Renal cortex interstitium (tissue), 11 donors: ENCODE measurements around the gene BTG2. TPM values are rescaled to one million over a fixed set of nuclear protein-coding genes. Genes with fewer than 3 reads are reported as not detected.

Source experiments
- DNase-seq, 11 donors: peaks; one replicate each; pipeline ENCODE4 v3.0.0-alpha.2; 2013; ENCODE audit warnings: low read depth in 9 of 11, low spot score in 4 of 11; ENCODE audit errors: extremely low read depth in 1 of 11
- polyA plus RNA-seq, 3 donors: library from polyadenylated mRNA; unstranded; fragments of 120-200 nt; gene quantifications; one replicate each; pipeline ENCODE4 v1.2.1, GENCODE V29; 2013; ENCODE audit not compliant: insufficient read length in 3 of 3

BTG2 gene
- polyA plus RNA-seq, 3 donors = 88.7 to 152 (median 116) TPM

DNA sequence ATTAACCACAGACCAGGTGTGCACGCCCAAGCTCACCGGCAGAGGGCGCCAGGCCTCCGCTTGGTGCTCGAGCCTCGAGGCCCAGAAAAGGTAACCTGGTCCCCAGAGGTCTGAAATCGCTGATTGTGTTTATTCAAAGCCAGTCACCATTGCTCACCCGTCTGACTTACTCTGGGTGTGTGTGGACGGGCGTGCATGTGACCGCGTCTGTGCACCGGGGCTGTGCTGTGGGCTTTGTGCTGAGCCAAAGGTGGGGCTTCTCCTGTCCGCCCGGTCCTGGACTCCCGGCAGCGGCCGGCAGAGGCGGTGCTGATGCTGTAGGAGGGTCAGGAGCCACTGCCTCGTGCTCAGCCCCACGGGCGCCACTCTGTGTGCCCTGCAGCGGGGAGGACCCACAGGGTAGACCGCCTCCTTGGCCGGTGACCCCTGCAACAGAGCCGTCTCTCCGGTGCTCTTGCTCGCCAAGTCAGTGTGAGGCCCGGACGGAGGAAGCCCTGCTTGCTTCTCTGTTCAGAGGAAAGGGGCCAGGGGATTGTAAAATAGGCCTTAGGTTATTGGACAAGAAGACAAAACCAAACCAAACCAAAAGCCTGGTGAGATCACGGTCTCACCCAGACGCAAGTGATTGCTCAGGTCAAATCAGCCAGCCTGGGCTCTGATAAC, 32.0 kb upstream of the BTG2 start:
- DNase-seq = peak in 7 of 11 donors; percentile 77 to 89 (median 83)

DNA sequence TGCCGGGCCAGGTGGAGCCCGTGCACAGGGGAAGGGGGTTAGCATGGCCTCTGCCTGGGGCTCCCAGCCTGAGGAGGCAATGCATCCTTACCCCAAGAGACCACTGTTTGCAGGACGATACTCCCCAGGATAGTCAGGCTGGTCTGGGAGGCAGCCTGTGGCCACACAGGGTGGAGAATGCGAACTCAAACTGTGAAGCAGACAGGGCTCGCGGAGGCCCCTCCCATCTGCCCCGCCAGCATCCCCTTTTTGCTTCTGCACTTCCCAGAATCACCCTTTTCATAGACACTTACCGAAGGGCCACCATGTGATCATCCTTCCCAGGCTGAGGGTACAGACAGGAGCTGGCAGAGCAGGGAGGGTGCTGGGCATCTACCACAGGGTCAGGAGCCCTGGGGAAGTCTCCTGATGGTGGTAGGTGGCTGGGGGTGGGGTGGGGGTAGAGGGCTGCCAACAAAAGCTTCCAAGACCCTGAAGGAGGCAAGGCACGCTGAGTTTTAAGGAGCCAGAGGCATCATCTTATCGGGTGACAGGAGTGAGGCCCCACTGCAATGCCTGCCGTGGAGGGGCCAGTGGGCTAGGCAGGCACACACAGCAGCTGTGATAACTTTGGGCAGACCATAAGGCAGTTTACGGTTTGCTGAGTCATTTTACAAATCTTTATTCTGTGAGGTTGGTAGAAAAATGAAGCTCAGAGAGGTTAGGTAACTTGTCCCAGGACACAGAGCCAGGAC, 31.3 kb upstream of the BTG2 start:
- no peak for DNase-seq

DNA sequence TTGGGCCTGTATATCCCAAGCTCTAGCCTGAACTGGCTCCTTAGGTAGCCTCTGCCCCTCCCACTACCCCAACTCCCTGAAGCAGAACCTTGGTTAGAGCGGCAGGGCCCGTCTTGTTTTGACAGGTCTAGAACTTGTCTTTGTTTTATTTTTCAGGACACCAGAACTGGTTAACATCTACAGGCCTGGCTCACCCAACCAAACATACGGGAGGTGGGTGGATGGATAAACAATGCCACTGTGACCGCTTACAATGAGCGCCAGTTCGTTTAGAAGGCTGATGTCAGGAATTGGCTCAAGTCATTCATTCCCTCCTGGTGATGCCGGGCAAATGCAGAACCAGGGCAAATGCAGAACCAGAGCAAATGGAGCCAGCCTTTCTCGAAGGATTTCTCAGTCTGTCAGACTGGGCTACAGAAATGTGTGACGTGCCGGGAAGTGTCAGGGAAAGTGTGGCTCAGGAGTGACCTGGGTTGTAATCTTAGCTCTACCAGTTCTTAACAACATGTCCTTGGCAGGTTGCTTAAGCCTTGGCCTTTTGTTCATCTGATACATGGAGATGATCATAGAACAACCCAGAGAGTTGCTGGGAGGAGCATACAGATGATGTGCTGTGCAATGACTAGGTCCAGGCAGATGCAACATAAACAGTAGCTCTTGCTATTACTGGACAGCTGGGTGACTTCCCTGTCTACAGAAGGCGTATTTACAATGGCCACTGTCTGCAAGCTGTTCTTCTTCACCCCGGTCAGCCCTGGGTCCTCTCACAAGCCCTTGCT, 30.5 kb upstream of the BTG2 start:
- DNase-seq = no peak

DNA sequence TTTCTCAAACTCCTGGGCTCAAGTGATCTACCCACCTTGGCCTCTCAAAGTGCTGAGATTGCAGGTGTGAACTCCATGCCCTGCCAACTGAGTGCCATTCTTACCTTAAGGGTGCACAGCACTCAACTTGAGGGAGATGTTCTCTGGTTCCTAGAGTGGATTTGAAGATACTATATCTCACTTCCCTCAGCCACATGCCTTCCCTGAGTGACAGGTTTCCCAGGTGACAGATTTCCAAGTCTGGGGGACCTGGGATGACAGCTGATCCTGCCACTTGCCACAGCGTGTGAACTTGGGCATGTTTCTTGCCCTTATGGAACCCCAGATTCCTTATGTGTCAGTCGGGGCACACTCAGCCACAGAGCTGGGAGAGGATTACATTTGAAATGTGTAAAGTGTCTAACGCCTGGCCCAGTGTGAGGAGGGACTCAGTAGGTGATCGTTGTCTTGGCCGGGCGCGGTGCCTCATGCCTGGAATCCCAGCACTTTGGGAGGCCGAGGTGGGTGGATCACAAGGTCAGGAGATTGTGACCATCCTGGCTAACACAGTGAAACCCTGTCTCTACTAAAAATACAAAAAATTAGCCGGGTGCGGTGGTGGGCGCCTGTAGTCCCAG, 29.6 kb upstream of the BTG2 start:
- no peak for DNase-seq

DNA sequence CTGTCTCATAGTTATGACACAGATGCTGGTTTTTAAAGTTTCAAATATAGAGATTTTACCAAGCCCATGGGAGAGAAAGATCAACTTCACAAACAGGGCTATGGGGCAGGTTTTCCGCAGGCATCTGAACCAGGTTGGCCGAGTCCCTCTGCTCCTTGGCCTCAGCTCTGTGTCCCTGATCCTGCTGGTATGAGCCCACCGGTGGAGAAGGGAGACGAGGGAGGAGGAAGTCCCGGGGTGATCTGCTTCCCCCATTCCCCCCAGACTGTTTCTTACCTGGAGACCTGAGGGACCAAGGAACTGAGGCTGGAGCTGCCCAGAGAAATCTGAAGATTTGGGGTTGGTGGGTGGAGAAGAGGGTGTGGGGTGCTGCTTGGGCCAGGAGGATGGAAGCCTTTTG, 28.9 kb upstream of the BTG2 start:
- no peak for DNase-seq

DNA sequence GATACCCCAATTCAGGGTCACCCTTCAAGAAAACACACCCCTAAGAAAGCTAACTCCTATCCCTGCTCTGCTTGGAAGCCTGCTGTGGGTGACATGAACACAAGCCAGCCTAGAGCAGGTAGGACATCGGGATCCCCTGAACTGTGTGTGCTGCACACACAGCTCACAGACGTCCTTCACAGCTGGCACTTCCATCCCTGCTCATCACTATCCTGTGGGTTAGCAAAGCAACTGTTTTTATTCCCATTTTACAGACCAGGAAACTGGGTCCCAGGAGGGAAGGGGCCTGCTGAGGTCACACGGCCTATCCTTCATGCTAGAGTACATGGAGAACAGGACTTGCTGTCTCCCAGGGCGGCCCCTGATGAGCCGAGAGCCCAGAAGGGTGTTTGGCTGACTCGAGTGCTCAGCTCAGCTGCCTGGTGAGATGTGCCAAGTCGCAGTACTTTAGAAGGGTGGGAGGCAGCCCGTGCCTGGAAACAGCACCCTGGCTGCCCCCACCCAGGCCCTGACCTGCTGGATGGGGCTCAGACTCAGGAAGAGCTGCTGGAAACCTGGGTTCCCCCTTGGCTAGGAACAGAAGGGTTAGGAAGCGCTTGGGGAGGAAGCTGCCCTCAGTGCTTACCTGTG, 28.3 kb upstream of the BTG2 start:
- DNase-seq = no peak

DNA sequence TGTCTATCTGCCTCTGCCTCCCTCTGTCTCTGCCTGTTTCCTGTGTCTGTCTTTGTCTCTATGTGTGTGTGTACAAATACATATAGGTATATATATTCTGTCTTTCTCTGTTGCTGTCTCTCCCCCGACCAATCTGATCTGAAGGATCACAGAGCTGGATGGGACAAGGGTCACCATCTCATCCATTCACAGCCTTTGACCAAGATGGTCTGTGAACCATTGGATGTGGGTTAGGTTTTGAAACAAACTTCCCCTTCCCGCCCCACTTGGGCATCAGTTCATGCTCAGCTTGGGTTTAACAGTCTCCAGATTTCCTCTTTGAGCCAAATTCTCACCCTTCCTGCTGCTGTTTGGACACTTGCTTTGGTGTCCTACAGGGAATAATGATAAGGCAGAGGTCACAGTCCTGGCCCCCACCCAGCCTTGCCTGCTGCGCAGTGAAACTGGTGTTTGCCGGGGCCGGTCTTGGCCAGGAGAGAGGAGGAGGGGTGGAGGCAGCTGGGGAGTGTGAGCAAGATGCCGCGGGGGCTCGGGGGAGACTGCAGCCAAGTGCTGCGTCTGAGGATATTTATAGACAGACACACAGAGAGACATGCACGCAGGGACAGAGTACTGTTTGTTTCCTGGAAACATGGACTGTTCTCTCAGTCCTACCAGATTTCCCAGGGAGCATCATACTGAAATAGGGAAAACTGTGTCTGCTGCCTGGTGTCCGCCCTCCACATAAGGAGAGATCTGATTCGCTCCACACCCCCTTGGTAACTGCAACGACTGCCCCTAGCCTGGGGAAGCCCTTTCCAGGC, 27.0 kb upstream of the BTG2 start:
- DNase-seq = peak in 3 of 11 donors; percentile 50 to 68 (median 65)

DNA sequence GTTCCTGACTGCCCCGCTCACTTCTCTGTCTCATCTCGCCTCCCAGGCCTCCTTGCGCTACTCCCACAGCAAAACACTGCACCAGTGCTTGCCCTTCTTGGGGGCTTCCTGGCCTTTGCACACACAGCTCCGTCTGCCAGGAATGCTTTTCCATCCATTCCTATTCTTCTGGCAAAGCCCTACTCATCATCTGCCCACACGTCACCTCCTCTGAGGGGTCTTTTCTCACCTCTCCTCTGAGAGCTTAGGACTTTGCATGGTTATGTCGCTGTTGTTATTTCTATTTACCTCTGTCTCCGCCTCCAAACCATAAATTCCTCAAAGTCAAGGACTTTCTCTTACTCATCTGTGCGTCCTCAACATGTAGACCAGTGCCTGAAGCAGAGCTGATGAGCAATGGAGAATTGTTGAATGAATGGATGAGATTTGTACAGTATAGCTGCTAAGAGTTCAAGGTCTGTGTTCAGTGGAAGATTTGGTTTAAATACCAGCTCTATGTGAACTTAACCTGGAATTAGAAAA, 26.4 kb upstream of the BTG2 start:
- DNase-seq = no peak

DNA sequence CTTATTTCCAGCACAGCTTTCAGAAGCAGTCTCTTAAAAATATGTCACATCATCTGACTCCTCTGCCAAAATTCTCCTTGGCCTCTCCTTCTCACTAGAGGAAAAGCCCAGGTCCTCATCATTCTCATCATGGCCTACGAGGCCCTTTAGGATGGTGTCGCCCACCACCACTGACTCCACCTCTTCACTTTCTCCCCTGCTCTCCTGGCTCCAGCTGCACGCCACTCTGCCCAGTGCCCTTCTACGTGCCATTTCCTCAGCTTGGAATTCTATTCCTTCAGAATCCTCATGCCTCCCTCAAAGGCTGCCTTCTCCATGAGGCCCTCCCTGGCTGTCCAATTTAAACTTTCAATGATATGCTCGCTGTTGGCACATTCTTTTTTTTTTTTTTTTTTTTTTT, 25.3 kb upstream of the BTG2 start:
- DNase-seq = no peak

DNA sequence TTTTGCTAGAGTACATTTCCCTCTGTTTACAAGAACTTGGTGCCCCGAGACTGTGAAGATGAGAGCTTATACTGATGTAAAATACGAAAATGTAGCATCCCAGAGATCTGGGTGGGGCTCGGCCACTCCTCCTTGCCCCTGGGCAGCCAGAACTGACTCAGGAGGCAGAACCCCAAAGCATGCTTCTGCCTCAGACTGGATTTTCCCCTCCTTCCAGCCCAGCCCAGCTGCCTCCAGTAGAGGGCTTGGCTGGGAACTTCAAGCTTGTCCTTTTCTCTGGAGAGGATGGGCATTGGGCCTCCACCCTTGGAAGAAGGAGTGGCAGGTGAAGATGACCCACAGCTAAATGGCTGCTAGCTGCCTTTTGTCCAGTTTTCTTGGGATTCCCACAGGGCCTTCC, 24.3 kb upstream of the BTG2 start:
- no peak for DNase-seq

DNA sequence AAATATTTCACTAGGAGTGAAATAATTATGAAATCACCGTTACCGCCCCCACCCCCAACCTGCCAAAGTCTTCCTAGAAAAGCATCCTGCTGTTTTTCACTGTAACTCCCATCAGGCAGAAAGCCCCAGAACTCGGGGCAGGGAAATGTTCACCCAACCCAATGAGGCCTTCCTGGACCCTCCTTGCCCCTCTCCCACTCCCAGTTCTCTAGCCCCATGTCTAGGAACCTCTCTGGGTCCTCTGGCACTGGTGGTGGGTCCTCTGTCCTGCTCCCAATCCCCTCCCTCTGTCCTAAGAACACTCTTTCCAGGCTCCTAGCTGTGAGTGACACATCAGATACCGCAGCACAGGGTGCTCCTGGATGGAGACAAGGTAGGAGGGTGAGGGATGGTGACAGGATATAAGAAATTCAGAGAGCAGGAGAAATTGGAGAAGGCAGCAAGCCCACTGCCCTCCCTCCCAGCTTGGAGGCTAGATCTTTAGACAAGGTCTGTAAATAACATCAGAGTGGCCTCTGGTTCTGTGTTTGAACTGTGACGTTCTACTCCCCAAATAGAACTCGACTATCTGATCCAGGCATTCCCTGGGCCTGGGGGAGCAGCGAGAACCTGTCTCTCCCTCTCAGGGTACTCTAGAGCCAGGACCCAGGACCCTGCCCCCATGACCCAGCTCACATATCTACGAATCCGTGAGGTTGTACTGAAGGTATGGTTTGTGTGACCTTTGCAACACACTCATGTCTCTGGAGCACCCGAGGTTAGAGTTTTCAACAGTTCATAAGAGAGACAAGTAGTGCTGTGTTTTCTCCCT, 23.3 kb upstream of the BTG2 start:
- DNase-seq = no peak

DNA sequence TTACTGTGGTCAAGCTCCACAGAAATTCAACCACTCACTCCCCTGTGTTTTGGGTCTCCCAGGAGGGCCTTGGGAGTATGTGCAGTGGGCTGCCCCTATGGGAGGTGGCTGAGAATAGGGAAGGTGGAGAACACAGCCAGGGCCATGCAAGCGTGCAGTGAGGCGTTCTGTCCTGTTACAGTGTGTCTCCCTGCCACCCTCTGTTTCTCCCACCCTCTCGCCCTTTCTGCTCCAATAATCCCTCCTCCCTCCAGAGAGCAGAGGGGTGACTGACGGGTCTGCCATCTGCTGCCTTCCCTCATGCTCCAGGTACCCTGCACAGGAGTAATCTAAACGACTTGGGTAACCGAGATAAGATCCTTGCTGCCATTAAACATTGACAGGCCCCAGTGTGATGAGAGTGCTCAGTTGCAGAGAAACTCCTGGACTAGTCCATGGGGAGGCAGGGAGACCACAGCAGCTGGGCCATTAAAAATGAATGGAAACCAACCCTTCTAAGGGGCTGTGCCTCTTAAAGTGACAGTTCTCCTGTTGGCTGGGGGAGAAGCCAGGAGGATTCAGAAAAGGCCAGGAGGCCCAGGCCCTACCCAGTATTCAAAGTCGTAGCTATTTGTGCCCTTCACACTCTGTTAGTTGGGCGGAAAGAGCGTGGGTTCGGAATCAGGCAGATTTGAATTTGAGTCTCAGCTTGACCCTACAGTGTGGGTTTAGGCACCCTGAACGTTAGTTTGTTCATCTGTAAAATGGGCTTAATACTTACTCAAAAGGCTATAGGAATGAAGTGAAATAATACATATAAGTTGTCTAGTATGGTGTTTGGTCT, 22.4 kb upstream of the BTG2 start:
- peak in 3 of 11 donors; percentile 75 to 84 (median 77) for DNase-seq

DNA sequence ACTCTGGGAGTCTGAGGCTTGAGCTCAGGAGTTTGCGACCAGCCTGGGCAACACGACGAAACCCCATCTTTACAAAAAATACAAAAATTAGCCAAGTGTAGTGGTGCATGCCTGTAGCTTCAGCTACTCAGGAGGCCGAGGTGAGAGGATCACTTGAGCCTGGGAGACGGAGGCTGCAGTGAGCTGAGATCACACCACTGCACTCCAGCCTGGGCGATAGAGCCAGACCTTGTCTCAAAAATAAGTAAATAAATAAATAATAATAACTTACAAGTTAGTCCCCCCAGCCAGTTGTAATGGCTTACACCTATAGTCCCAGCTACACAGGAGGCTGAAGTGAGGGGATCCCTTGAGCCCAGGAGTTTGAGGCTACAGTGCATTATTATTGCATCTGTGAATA, 21.7 kb upstream of the BTG2 start:
- DNase-seq = no peak

DNA sequence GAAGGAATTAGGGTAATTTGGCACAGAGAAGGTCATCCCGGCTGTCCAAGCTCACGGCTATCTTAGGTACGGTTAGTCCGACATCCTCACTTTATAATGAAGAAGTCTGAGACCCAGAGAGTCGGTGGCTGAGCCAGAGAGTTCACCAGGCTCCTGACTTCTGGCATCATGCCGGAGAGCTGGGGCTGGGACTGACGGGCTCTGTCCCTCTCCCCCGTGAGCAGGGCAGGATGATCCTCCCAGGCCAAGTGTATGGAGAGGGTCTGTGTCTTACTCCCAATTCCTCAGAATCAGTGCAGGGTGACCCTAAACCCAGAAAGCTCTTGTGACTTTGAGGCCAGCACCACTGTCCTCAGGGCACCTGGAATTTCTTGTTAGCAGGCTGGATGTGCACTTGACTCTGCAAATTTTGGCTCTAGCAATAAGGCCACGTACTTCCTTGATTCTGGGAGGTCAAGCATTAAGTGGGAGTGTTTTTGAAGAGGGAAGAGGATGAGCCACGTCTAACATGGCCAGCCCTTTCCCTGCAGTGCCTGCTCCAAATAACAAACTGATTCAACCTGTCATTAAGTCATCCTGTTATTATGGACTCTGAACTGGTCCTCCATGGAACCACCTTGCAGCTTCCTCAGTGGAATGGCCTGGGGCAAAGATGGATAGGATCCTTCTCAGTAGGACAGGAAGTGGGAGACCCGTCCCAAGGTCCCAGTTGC, 20.8 kb upstream of the BTG2 start:
- DNase-seq = no peak

DNA sequence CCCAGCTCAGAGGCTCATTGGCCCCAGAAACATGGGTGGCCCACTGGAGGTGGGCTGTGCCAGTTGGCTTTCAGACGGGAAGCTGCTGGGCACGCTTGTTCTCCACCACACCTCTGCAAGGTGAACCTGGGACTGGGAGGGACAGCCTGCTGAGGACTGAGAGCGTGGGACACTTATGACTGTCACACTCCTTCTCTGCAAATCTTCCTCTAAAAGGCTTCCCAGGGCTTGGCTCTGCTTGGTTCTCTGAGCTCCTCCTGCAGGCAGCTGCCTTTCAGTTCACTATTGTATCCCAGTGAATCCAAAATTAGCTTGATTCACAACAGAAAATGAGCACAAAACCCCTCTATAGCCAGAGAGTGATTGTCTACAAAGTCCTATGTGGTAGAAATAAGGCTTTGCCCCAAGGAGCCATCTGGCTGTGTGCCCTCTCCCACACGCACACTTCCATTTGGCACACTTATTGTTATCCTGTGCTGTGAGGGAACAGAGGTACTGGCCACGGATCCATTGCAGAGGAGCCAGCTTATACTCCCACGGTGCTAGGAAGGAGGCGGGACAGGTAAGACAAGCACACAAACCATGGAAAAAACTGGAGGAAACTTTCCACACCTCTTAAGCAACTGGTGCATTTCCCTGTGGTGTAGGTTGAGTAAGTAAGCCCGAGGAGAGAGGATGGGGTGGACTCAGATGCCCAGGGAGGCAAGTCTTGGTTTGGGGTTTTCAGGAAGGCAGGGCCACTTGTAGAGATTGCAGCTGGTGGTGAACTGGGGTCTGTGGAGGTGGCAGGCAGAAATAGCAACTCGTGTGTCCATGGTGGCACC, 18.9 kb upstream of the BTG2 start:
- no peak for DNase-seq
